ENCODE results near the gene PRKACG.

The PRKACG gene

GRCh38 chr9:68983008-68983411 lies 30.9 kb downstream of the PRKACG start:
- no peak for TF ChIP-seq CTCF (IDR thresholded peaks at IDR 0.05; ENCODE audit: insufficient read depth, missing control alignments)
- DNase-seq (ENCODE audit: insufficient read length, low spot score), result no peak
- FAIRE-seq, result no peak

- FAIRE-seq (no peak), DNase-seq (ENCODE audit: insufficient read length, low spot score) (no peak)
- no peak for TF ChIP-seq CTCF (IDR thresholded peaks at IDR 0.05; ENCODE audit: insufficient read depth, missing control alignments)
Measured at GRCh38 chr9:68981789-68982188, 32.1 kb downstream of the PRKACG start.

GRCh38 chr9:68980341-68980914 lies 33.5 kb downstream of the PRKACG start:
- TF ChIP-seq CTCF (IDR thresholded peaks at IDR 0.05; ENCODE audit: insufficient read depth, missing control alignments), result no peak
- no peak for DNase-seq (ENCODE audit: insufficient read length, low spot score)
- no peak for FAIRE-seq

GRCh38 chr9:68979538-68980314 lies 34.2 kb downstream of the PRKACG start:
- no peak for DNase-seq (ENCODE audit: insufficient read length, low spot score)
- no peak for FAIRE-seq
- no peak for TF ChIP-seq CTCF (IDR thresholded peaks at IDR 0.05; ENCODE audit: insufficient read depth, missing control alignments)

GRCh38 chr9:68978501-68978900 lies 35.4 kb downstream of the PRKACG start:
- no peak for FAIRE-seq
- no peak for TF ChIP-seq CTCF (IDR thresholded peaks at IDR 0.05; ENCODE audit: insufficient read depth, missing control alignments)
- no peak for DNase-seq (ENCODE audit: insufficient read length, low spot score)

- no peak for DNase-seq (ENCODE audit: insufficient read length, low spot score)
- TF ChIP-seq CTCF (IDR thresholded peaks at IDR 0.05; ENCODE audit: insufficient read depth, missing control alignments), result no peak
- no peak for FAIRE-seq
Measured at GRCh38 chr9:68978066-68978465, 35.8 kb downstream of the PRKACG start.
